NT2/D1 (cell line): Measurements from ENCODE around the gene KMT2B.

Source experiments
- DNase-seq: peaks from one replicate; pipeline ENCODE4 v3.0.0-alpha.2; 2011; ENCODE audit warnings: low read depth, low spot score
- H3K27me3 ChIP-seq: 2 replicates; pipeline ENCODE4 v1.6.0; 2011; ENCODE audit warnings: mild to moderate bottlenecking; ENCODE audit not compliant: insufficient read length, insufficient read depth
- H3K36me3 ChIP-seq: 2 replicates; pipeline ENCODE4 v1.6.1; 2011; ENCODE audit warnings: mild to moderate bottlenecking, low read length, mixed read lengths; ENCODE audit not compliant: insufficient read depth, insufficient read length
- H3K4me1 ChIP-seq: 2 replicates; pipeline ENCODE4 v1.5.1; 2011; ENCODE audit not compliant: insufficient read depth, insufficient read length
- H3K4me3 ChIP-seq: 2 replicates; pipeline ENCODE4 v1.5.1; 2011; ENCODE audit warnings: low read depth; ENCODE audit not compliant: insufficient read length
- H3K9ac ChIP-seq: 2 replicates; pipeline ENCODE4 v1.6.0; 2011; ENCODE audit warnings: low read depth; ENCODE audit not compliant: insufficient read length
- H3K9me3 ChIP-seq: 2 replicates; pipeline ENCODE4 v1.5.1; 2011; ENCODE audit warnings: mild to moderate bottlenecking, low read length; ENCODE audit not compliant: insufficient read depth
- SUZ12 ChIP-seq: IDR thresholded peaks from 2 replicates; pipeline ENCODE4 v1.6.1; 2011; ENCODE audit not compliant: insufficient read length, insufficient read depth; ENCODE audit errors: extremely low read depth
- YY1 ChIP-seq: IDR thresholded peaks from 2 replicates; pipeline ENCODE4 v1.6.1; 2011; ENCODE audit not compliant: insufficient read length, insufficient read depth
- ZNF274 ChIP-seq: IDR thresholded peaks from 2 replicates; pipeline ENCODE4 v1.6.1; 2011; ENCODE audit warnings: mild to moderate bottlenecking, low read depth, low read length

Gene KMT2B

DNA sequence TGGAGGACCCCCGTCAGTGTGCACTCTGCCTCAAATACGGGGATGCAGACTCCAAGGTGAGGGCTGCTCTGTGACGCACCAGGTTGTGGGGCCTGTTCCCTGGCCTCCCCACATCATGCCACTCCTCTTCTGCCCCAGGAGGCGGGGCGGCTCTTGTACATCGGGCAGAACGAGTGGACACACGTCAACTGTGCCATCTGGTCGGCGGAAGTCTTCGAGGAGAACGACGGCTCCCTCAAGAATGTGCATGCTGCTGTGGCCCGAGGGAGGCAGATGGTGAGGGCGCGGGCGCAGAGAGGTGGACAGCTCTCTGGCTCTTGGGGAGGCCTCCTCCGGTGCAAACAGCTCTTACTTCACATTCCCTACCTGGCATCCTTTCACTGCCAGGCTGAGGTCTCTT, 11.2 kb downstream of the KMT2B start:
- Histone ChIP-seq H3K36me3 (peaks cover 95% of the 10 kb centered on the region), H3K27me3 (no peaks in the 10 kb centered on the region), H3K4me1 (peaks cover 2% of the 10 kb centered on the region), H3K9ac (no peak overlapping the region), H3K4me3 (no peak overlapping the region), H3K9me3 (no peaks in the 10 kb centered on the region)
- TF ChIP-seq YY1 (no peak), ZNF274 (no peak), SUZ12 (no peak)
- DNase-seq: no peak

GRCh38 chr19:35729763-35730162, 12.0 kb downstream of the KMT2B start:
- no peak for DNase-seq
- TF ChIP-seq ZNF274 (no peak), YY1 (no peak), SUZ12 (no peak)
- peaks cover 95% of the 10 kb centered on the region for H3K36me3 ChIP-seq

DNA sequence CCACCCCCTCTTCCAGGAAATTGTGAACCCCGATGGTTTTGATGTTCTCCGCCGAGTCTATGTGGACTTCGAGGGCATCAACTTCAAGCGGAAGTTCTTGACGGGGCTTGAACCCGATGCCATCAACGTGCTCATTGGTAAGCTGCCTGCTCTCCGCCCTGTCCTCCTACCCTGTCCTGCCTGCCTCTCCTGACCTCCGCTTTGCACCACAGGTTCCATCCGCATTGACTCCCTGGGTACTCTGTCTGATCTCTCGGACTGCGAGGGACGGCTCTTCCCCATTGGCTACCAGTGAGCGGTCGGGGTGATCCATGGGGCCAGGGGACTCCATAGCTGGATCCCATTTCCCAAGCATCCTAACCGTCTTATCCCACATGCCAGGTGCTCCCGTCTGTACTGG, 12.5 kb downstream of the KMT2B start:
- TF ChIP-seq YY1: no peak
- no peak for TF ChIP-seq SUZ12
- TF ChIP-seq ZNF274: no peak
- Histone ChIP-seq H3K27me3 (no peaks in the 10 kb centered on the region), H3K4me1 (peaks cover 2% of the 10 kb centered on the region), H3K4me3 (no peak overlapping the region), H3K9me3 (no peaks in the 10 kb centered on the region), H3K9ac (no peak overlapping the region), H3K36me3 (peaks cover 95% of the 10 kb centered on the region)
- no peak for DNase-seq

More at GRCh38 chr19:35729763-35730162, 12.0 kb downstream of the KMT2B start:
- no peak overlapping the region for H3K9ac ChIP-seq
- H3K9me3 ChIP-seq: no peaks in the 10 kb centered on the region
- H3K4me3 ChIP-seq: no peak overlapping the region
- H3K4me1 ChIP-seq: peaks cover 2% of the 10 kb centered on the region
- no peaks in the 10 kb centered on the region for H3K27me3 ChIP-seq

GRCh38 chr19:35731353-35731752, 13.6 kb downstream of the KMT2B start:
- no peak for DNase-seq
- Histone ChIP-seq H3K4me3 (no peak overlapping the region), H3K27me3 (no peaks in the 10 kb centered on the region), H3K36me3 (peaks cover 92% of the 10 kb centered on the region), H3K9ac (no peak overlapping the region), H3K4me1 (peaks cover 2% of the 10 kb centered on the region), H3K9me3 (no peaks in the 10 kb centered on the region)
- no peak for TF ChIP-seq SUZ12
- TF ChIP-seq YY1: no peak
- TF ChIP-seq ZNF274: no peak

GRCh38 chr19:35731779-35732405, 14.1 kb downstream of the KMT2B start:
- Histone ChIP-seq H3K36me3 (peaks cover 95% of the 10 kb centered on the region), H3K27me3 (no peaks in the 10 kb centered on the region), H3K9ac (no peak overlapping the region), H3K4me3 (no peak overlapping the region), H3K9me3 (no peaks in the 10 kb centered on the region), H3K4me1 (peaks cover 2% of the 10 kb centered on the region)
- no peak for TF ChIP-seq SUZ12
- TF ChIP-seq YY1: no peak
- no peak for TF ChIP-seq ZNF274
- no peak for DNase-seq

- Histone ChIP-seq H3K9me3 (no peaks in the 10 kb centered on the region), H3K27me3 (no peaks in the 10 kb centered on the region), H3K36me3 (peaks cover 95% of the 10 kb centered on the region), H3K4me1 (peaks cover 2% of the 10 kb centered on the region), H3K4me3 (no peak overlapping the region), H3K9ac (no peak overlapping the region)
- DNase-seq: no peak
- TF ChIP-seq YY1: no peak
- TF ChIP-seq ZNF274: no peak
- TF ChIP-seq SUZ12: no peak
Observed at GRCh38 chr19:35732540-35733179, 14.9 kb downstream of the KMT2B start.
